Lower leg skin (tissue), 4 donors: Measurements from ENCODE around the gene FAM25A. TPM values are rescaled to one million over a fixed set of nuclear protein-coding genes. Genes with fewer than 3 reads are reported as not detected.

ENCODE experiments used
- DNase-seq, 2 donors: peaks; one replicate each; pipeline ENCODE4 v3.0.0-alpha.2; 2019; ENCODE audit warnings: low spot score in 2 of 2
- H3K4me3 ChIP-seq: fragments of 200-600 bp; sonication (generic); 2 replicates; pipeline ENCODE4 v1.5.1; 2017; ENCODE audit warnings: mild to moderate bottlenecking, low read depth; ENCODE audit not compliant: poor library complexity, severe bottlenecking
- CTCF ChIP-seq, 3 donors: fragments of 450-650 bp; IDR thresholded peaks; one replicate each; pipeline ENCODE4 v1.5.1; 2016; ENCODE audit warnings: antibody characterized with exemption in 3 of 3, mild to moderate bottlenecking in 3 of 3, moderate library complexity in 2 of 3
- POLR2A ChIP-seq, 2 donors: fragments of 450-650 bp; IDR thresholded peaks; one replicate each; pipeline ENCODE4 v1.6.1; 2016 to 2017; ENCODE audit warnings: antibody characterized with exemption in 2 of 2, mild to moderate bottlenecking in 1 of 2, moderate library complexity in 1 of 2
- WGBS, 2 donors: methylation state at CpG; one replicate each; pipeline ENCODE4 v1.1.5; 2018; 5-methylcytosine and 5-hydroxymethylcytosine counted together
- intact Hi-C: fragments of 100-400 bp; cut with DNase I; formaldehyde crosslinking; loops from one replicate; pipeline ENCODE4 v1.15.0; 2023; ENCODE audit warnings: low total_unique reads
- total RNA-seq, 4 donors: library from RNA; depleted of rRNA; stranded (reverse); fragments of >200 nt; gene quantifications; one replicate each; pipeline ENCODE4 v1.1.0, GENCODE V29; 2016

FAM25A gene
- total RNA-seq, 4 donors from 2014 or later = 430 to 795 (median 736) TPM

- no peak overlapping the region for H3K4me3 ChIP-seq
- TF ChIP-seq CTCF (IDR thresholded peaks at IDR 0.05) (no peak), POLR2A (IDR thresholded peaks at IDR 0.05) (no peak)
- 94 to 98% methylated on average over 1 of the region's 1 CpG for WGBS, 2 donors
- no peak for DNase-seq
- intact Hi-C loops = no loop called here
Observed at GRCh38 chr10:87059401-87059800, 39.3 kb downstream of the FAM25A start.

DNA sequence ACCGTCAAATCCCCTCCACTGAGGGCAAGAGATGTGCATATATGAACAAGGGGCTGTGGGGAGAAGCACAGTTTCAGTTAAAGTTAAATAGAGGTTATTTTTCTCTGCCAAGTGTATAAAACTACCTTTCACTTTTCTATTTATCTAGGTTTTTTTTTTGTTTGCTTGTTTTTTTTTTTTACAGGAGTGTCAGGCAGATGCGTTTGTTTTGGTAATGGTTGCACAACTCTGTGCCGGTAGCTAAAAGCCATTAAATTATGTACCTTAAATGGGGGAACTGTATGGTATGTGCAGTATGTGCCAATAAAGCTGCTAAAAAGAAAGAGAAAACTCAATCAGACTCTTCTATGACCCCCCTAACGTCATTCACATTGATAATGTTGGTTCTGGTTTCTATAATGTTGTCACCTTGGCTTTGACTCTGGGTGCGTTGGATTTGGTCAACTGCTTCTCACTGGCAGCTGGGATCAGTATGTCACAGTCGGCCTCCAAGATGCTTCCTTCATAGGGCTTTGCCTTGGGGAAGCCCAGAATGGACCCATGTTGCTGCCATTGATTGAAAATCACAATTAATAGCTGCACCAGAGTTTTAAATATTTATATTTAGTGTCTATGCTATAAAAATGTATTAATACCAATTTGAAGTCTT, 40.3 kb downstream of the FAM25A start:
- whole genome bisulfite sequencing, 2 donors = 85 to 88% methylated on average over 6 of the region's 6 CpGs
- DNase-seq = no peak
- TF ChIP-seq POLR2A (IDR thresholded peaks at IDR 0.05) (no peak), CTCF (IDR thresholded peaks at IDR 0.05) (no peak)
- intact Hi-C loops = no loop called here
- H3K4me3 ChIP-seq = no peak overlapping the region

- DNase-seq = no peak
- intact Hi-C loops = no loop called here
- no peak overlapping the region for H3K4me3 ChIP-seq
- TF ChIP-seq POLR2A (IDR thresholded peaks at IDR 0.05) (no peak), CTCF (IDR thresholded peaks at IDR 0.05) (no peak)
- 74 to 84% methylated on average over 5 of the region's 5 CpGs for WGBS, 2 donors
Observed at GRCh38 chr10:87064651-87065050, 44.6 kb downstream of the FAM25A start.

GRCh38 chr10:87066178-87066577, 46.1 kb downstream of the FAM25A start:
- 93 to 95% methylated on average over 2 of the region's 2 CpGs for WGBS, 2 donors
- TF ChIP-seq CTCF (IDR thresholded peaks at IDR 0.05) (no peak), POLR2A (IDR thresholded peaks at IDR 0.05) (no peak)
- intact Hi-C loops = no loop called here

DNA sequence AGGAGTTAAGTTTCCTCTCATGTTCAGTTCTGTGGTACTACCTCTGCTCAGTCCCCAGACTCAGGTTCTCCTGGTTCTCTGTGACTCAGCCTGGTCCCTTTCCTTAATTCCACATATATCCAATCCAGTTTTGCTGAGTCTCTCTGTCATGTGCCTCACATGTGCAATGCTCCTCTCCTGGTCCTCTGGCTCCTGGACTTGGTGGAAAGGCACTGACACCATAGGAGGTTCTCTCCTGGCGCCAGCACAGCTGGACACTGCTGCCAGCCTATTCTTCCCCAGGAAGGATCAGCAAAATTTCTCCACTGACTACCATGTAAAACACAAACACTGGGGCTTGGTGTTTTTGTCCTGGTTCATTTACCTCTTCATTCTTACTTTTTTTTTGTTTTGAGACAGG, 46.8 kb downstream of the FAM25A start:
- 96 to 100% methylated on average over 1 of the region's 1 CpG for WGBS, 2 donors
- TF ChIP-seq POLR2A (IDR thresholded peaks at IDR 0.05) = no peak
- TF ChIP-seq CTCF (IDR thresholded peaks at IDR 0.05) = no peak
- H3K4me3 ChIP-seq = no peak overlapping the region
- no peak for DNase-seq
- intact Hi-C loops = no loop called here

More at GRCh38 chr10:87066178-87066577, 46.1 kb downstream of the FAM25A start:
- no peak for DNase-seq
- H3K4me3 ChIP-seq = no peak overlapping the region

- 90 to 95% methylated on average over 1 of the region's 1 CpG for WGBS, 2 donors
- no peak overlapping the region for H3K4me3 ChIP-seq
- DNase-seq = no peak
- intact Hi-C loops = no loop called here
- no peak for TF ChIP-seq POLR2A (IDR thresholded peaks at IDR 0.05)
- TF ChIP-seq CTCF (IDR thresholded peaks at IDR 0.05) = no peak
Observed at GRCh38 chr10:87068281-87068680, 48.2 kb downstream of the FAM25A start.
